Measurements from ENCODE around the gene ATXN7L1. TPM values are rescaled to one million over a fixed set of nuclear protein-coding genes. Genes with fewer than 3 reads are reported as not detected.
"Not testable (repeated sequence)": the region's sequence is repeated elsewhere in the genome, so short reads cannot be mapped to it uniquely, and the experiment has no call there.

Gene ATXN7L1
- total RNA-seq, 4 donors from 2014 or later = 30.8 to 45.8 (median 39.3) TPM

GRCh38 chr7:105719395-105719794 is 157.0 kb downstream of the ATXN7L1 start:
- Histone ChIP-seq H3K9me3 (no peaks in the 10 kb centered on the region), H3K27me3 (no peaks in the 10 kb centered on the region), H3K4me1 (no peaks in the 10 kb centered on the region), H3K4me3 (no peak overlapping the region), H3K27ac (no peak overlapping the region), H3K36me3 (no peaks in the 10 kb centered on the region)
- no peak for TF ChIP-seq CTCF (IDR thresholded peaks at IDR 0.05)
- TF ChIP-seq POLR2A (IDR thresholded peaks at IDR 0.05) = no peak
- no peak for DNase-seq

DNA sequence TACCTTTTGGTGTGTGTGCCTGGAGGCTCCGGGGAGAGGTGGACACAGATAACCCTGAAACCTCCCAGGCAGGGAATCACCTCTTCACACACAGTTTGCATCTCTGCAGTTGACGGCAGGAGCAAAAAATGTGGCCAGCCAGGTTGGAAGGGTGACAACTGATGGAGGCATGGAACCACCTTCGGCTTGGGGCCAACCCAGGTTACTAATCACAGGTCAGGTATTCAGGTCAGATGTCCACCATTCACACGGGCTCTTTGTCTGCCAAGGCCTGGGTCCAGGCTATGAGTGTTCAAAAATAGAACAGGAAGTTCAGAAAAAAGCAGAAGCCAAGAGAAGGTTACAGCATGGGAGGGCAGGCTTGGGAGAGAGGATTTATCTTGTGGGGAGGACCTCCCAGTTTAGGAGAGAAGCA is 157.9 kb downstream of the ATXN7L1 start:
- Histone ChIP-seq H3K4me3 (no peak overlapping the region), H3K27ac (no peak overlapping the region), H3K4me1 (no peaks in the 10 kb centered on the region), H3K36me3 (no peaks in the 10 kb centered on the region), H3K27me3 (no peaks in the 10 kb centered on the region), H3K9me3 (no peaks in the 10 kb centered on the region)
- TF ChIP-seq POLR2A (IDR thresholded peaks at IDR 0.05) = no peak
- TF ChIP-seq CTCF (IDR thresholded peaks at IDR 0.05) = no peak
- no peak for DNase-seq

DNA sequence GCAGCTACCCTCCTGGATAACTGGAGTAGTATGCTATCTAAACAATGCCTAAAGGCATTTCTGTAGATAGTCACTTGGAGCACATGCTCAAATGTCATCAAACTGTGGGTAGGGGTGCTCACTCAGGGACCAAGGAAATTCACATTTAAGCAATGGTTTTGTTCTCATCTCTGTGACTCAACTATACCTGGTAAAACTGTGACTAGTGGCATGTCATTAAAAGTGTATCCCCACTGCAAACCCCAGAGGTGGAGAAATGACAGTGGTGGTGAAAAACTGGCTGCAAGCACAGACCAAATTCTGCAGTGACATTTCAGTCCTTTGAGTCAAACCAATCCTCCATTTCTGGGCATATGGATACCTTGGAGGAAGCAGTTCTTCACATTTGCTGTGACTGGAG is 160.9 kb downstream of the ATXN7L1 start:
- H3K36me3 ChIP-seq = peaks cover 0 to 4% (median 0%) of the 10 kb centered on the region in 3 donors
- H3K27me3 ChIP-seq = no peaks in the 10 kb centered on the region
- DNase-seq = no peak
- no peak overlapping the region for H3K27ac ChIP-seq
- H3K4me3 ChIP-seq = no peak overlapping the region
- peaks cover 0 to 16% (median 8%) of the 10 kb centered on the region in 4 donors for H3K9me3 ChIP-seq
- H3K4me1 ChIP-seq = no peaks in the 10 kb centered on the region
- TF ChIP-seq CTCF (IDR thresholded peaks at IDR 0.05) (no peak), POLR2A (IDR thresholded peaks at IDR 0.05) (no peak)

DNA sequence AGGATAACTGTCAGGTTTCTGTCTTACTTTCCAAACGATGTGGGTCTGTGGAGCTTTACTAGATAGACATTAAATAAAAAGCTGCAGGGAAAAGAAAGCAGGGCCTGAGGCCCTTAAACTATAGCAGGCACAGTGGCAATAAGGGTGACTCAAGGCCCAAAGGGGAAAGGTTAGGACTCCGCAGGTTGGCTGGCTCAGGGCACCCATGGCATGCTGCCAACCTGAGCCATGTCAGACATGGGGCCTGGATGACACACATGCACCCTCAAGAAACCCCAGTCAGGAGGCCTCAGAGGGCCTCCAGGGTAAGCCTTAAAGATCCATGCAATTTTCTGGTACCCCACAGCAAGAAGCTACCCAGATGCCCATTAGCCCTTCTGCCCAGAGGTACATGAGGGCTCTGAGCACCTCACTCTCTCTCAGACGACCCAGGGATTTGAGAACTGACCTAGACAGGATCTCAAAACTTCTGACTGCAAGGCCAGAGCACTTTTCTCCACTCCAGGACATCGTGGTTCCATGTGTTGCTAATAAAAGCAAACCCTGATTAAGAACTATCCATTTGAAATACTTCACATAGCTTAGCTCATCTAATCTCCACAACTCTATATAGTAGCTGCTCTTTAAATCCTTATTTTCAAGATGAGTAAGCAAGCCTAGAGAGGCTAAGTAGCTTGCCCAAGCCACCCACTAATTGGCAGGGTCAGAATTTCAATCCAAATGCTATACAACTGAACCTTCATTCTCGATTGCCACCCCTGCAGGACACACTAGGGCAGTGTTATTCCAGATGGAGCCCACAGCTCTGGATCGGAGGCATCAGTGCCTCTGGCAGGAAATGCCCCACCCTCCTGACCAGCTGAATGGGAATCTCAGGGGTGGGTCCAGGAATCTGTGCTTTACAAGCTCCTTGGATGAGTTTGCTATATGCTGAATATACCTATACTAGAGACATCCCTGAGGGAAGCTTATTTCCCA is 162.6 kb downstream of the ATXN7L1 start:
- Histone ChIP-seq H3K27ac (no peak overlapping the region), H3K9me3 (peaks cover 0 to 16% (median 8%) of the 10 kb centered on the region in 4 donors), H3K36me3 (peaks cover 0 to 4% (median 0%) of the 10 kb centered on the region in 3 donors), H3K4me1 (no peaks in the 10 kb centered on the region), H3K27me3 (no peaks in the 10 kb centered on the region), H3K4me3 (no peak overlapping the region)
- TF ChIP-seq POLR2A (IDR thresholded peaks at IDR 0.05) = no peak
- no peak for TF ChIP-seq CTCF (IDR thresholded peaks at IDR 0.05)
- no peak for DNase-seq

- H3K4me1 ChIP-seq = no peaks in the 10 kb centered on the region
- TF ChIP-seq POLR2A (IDR thresholded peaks at IDR 0.05) = no peak
- H3K9me3 ChIP-seq = peaks cover 0 to 16% (median 8%) of the 10 kb centered on the region in 4 donors
- no peak overlapping the region for H3K27ac ChIP-seq
- DNase-seq = no peak
- peaks cover 0 to 4% (median 0%) of the 10 kb centered on the region in 3 donors for H3K36me3 ChIP-seq
- no peaks in the 10 kb centered on the region for H3K27me3 ChIP-seq
- H3K4me3 ChIP-seq = no peak overlapping the region
Observed at GRCh38 chr7:105712877-105713276, 163.5 kb downstream of the ATXN7L1 start.

GRCh38 chr7:105711726-105712402 is 164.5 kb downstream of the ATXN7L1 start:
- peaks cover 0 to 6% (median 0%) of the 10 kb centered on the region in 4 donors for H3K4me1 ChIP-seq
- peaks cover 0 to 4% (median 0%) of the 10 kb centered on the region in 3 donors for H3K36me3 ChIP-seq
- H3K9me3 ChIP-seq = peaks cover 0 to 16% (median 8%) of the 10 kb centered on the region in 4 donors
- TF ChIP-seq POLR2A (IDR thresholded peaks at IDR 0.05) (no peak), CTCF (IDR thresholded peaks at IDR 0.05) (no peak)
- H3K4me3 ChIP-seq = no peak overlapping the region
- H3K27me3 ChIP-seq = no peaks in the 10 kb centered on the region
- no peak overlapping the region for H3K27ac ChIP-seq
- no peak for DNase-seq

GRCh38 chr7:105710720-105711119 is 165.7 kb downstream of the ATXN7L1 start:
- not testable (repeated sequence) for H3K4me1 ChIP-seq, H3K27me3 ChIP-seq, H3K36me3 ChIP-seq, H3K27ac ChIP-seq, DNase-seq, H3K4me3 ChIP-seq
- peaks cover 0 to 16% (median 8%) of the 10 kb centered on the region in 4 donors for H3K9me3 ChIP-seq

Data from Peyer's patch (tissue), 4 donors.